Adipocyte (in vitro differentiated cells): ENCODE results near the gene LRRC73.
"Not testable (repeated sequence)": the region's sequence is repeated elsewhere in the genome, so short reads cannot be mapped to it uniquely, and the experiment has no call there.

Experiments used
- DNase-seq: peaks from one replicate; pipeline ENCODE4 v3.0.0-alpha.2; 2015; ENCODE audit warnings: low read depth
- H3K27me3 ChIP-seq: replicated peaks from 2 replicates; pipeline ENCODE4 v1.7.0; 2013; ENCODE audit warnings: mild to moderate bottlenecking, low read length, moderate library complexity; ENCODE audit not compliant: control insufficient read depth, insufficient read depth
- H3K36me3 ChIP-seq: 2 replicates; pipeline ENCODE4 v1.7.0; 2013; ENCODE audit warnings: low read length, mild to moderate bottlenecking, moderate library complexity; ENCODE audit not compliant: control insufficient read depth, insufficient read depth, severe bottlenecking
- H3K4me1 ChIP-seq: 2 replicates; pipeline ENCODE4 v1.7.0; 2013; ENCODE audit warnings: mild to moderate bottlenecking, low read length, moderate library complexity; ENCODE audit not compliant: control insufficient read depth, insufficient read depth
- H3K4me3 ChIP-seq: 2 replicates; pipeline ENCODE4 v1.7.0; 2013; ENCODE audit warnings: mild to moderate bottlenecking, low read length, moderate library complexity
- H3K9ac ChIP-seq: 2 replicates; pipeline ENCODE4 v1.7.0; 2013; ENCODE audit warnings: mild to moderate bottlenecking, low read length, moderate library complexity
- H3K9me3 ChIP-seq: 2 replicates; pipeline ENCODE4 v1.7.0; 2013; ENCODE audit warnings: mild to moderate bottlenecking, low read length, moderate library complexity; ENCODE audit not compliant: control insufficient read depth

The LRRC73 gene

GRCh38 chr6:43498291-43498690 is 11.9 kb downstream of the LRRC73 start:
- H3K27me3 ChIP-seq, DNase-seq, H3K9me3 ChIP-seq, H3K9ac ChIP-seq, H3K4me3 ChIP-seq: not testable (repeated sequence)
- peaks cover 22% of the 10 kb centered on the region for H3K4me1 ChIP-seq
- H3K36me3 ChIP-seq: peaks cover 58% of the 10 kb centered on the region

GRCh38 chr6:43497689-43498088 is 12.5 kb downstream of the LRRC73 start:
- Histone ChIP-seq H3K4me1 (peaks cover 27% of the 10 kb centered on the region), H3K27me3 (no peaks in the 10 kb centered on the region), H3K4me3 (no peak overlapping the region), H3K36me3 (peaks cover 52% of the 10 kb centered on the region), H3K9ac (peak overlapping the region; percentile 8), H3K9me3 (no peaks in the 10 kb centered on the region)
- DNase-seq: no peak

GRCh38 chr6:43497129-43497396 is 13.1 kb downstream of the LRRC73 start:
- H3K4me1 ChIP-seq: peaks cover 33% of the 10 kb centered on the region

GRCh38 chr6:43496370-43497128 is 13.6 kb downstream of the LRRC73 start:
- H3K36me3 ChIP-seq: peaks cover 40% of the 10 kb centered on the region
- H3K4me1 ChIP-seq: peaks cover 38% of the 10 kb centered on the region
- no peak overlapping the region for H3K9ac ChIP-seq
- DNase-seq: peak; percentile 81
- no peaks in the 10 kb centered on the region for H3K9me3 ChIP-seq
- H3K4me3 ChIP-seq: no peak overlapping the region
- H3K27me3 ChIP-seq: no peaks in the 10 kb centered on the region

More at GRCh38 chr6:43497129-43497396, 13.1 kb downstream of the LRRC73 start:
- Histone ChIP-seq H3K27me3 (no peaks in the 10 kb centered on the region), H3K36me3 (peaks cover 45% of the 10 kb centered on the region), H3K4me3 (no peak overlapping the region), H3K9ac (peak overlapping the region; percentile 8), H3K9me3 (no peaks in the 10 kb centered on the region)
- no peak for DNase-seq

GRCh38 chr6:43495409-43495941 is 14.7 kb downstream of the LRRC73 start:
- no peaks in the 10 kb centered on the region for H3K27me3 ChIP-seq
- peaks cover 38% of the 10 kb centered on the region for H3K4me1 ChIP-seq
- H3K36me3 ChIP-seq: peaks cover 30% of the 10 kb centered on the region
- no peak overlapping the region for H3K4me3 ChIP-seq
- no peak for DNase-seq
- H3K9ac ChIP-seq: no peak overlapping the region
- no peaks in the 10 kb centered on the region for H3K9me3 ChIP-seq

GRCh38 chr6:43494766-43495165 is 15.4 kb downstream of the LRRC73 start:
- Histone ChIP-seq H3K27me3 (no peaks in the 10 kb centered on the region), H3K4me1 (peaks cover 38% of the 10 kb centered on the region), H3K36me3 (peaks cover 22% of the 10 kb centered on the region), H3K9me3 (no peaks in the 10 kb centered on the region), H3K4me3 (no peak overlapping the region), H3K9ac (no peak overlapping the region)
- no peak for DNase-seq

GRCh38 chr6:43494321-43494720 is 15.8 kb downstream of the LRRC73 start:
- no peak for DNase-seq
- Histone ChIP-seq H3K9me3 (no peaks in the 10 kb centered on the region), H3K36me3 (peaks cover 18% of the 10 kb centered on the region), H3K4me1 (peaks cover 39% of the 10 kb centered on the region), H3K27me3 (no peaks in the 10 kb centered on the region), H3K4me3 (no peak overlapping the region), H3K9ac (no peak overlapping the region)

GRCh38 chr6:43493833-43494232 is 16.3 kb downstream of the LRRC73 start:
- H3K36me3 ChIP-seq: peaks cover 13% of the 10 kb centered on the region
- no peak overlapping the region for H3K4me3 ChIP-seq
- no peak overlapping the region for H3K9ac ChIP-seq
- H3K4me1 ChIP-seq: peaks cover 43% of the 10 kb centered on the region
- H3K27me3 ChIP-seq: no peaks in the 10 kb centered on the region
- DNase-seq: no peak
- H3K9me3 ChIP-seq: no peaks in the 10 kb centered on the region

- DNase-seq: no peak
- Histone ChIP-seq H3K9me3 (no peaks in the 10 kb centered on the region), H3K9ac (no peak overlapping the region), H3K4me1 (peaks cover 49% of the 10 kb centered on the region), H3K27me3 (no peaks in the 10 kb centered on the region), H3K4me3 (no peak overlapping the region), H3K36me3 (peaks cover 7% of the 10 kb centered on the region)
Measured at GRCh38 chr6:43493230-43493629, 16.9 kb downstream of the LRRC73 start.

GRCh38 chr6:43492673-43493072 is 17.5 kb downstream of the LRRC73 start:
- H3K36me3 ChIP-seq: peaks cover 2% of the 10 kb centered on the region
- peak overlapping the region; percentile 43 for H3K4me3 ChIP-seq
- H3K4me1 ChIP-seq: peaks cover 50% of the 10 kb centered on the region
- H3K27me3 ChIP-seq: no peaks in the 10 kb centered on the region
- no peak overlapping the region for H3K9ac ChIP-seq
- no peaks in the 10 kb centered on the region for H3K9me3 ChIP-seq
- DNase-seq: peak; percentile 56

GRCh38 chr6:43491750-43492661 is 18.1 kb downstream of the LRRC73 start:
- no peaks in the 10 kb centered on the region for H3K36me3 ChIP-seq
- peak; percentile 89 for DNase-seq
- H3K27me3 ChIP-seq: no peaks in the 10 kb centered on the region
- peak overlapping the region; percentile 43 for H3K4me3 ChIP-seq
- H3K9ac ChIP-seq: no peak overlapping the region
- H3K4me1 ChIP-seq: peaks cover 50% of the 10 kb centered on the region
- H3K9me3 ChIP-seq: no peaks in the 10 kb centered on the region
